ENCODE measurements around the gene TNRC6C. TPM values are rescaled to one million over a fixed set of nuclear protein-coding genes. Genes with fewer than 3 reads are reported as not detected.

TNRC6C gene
- total RNA-seq, 1 donor from 2014 or later = 25.8 TPM

- H3K4me1 ChIP-seq = no peaks in the 10 kb centered on the region
- no peaks in the 10 kb centered on the region for H3K9me3 ChIP-seq
- H3K4me3 ChIP-seq = no peak overlapping the region
- H3K36me3 ChIP-seq = peaks cover 71 to 86% of the 10 kb centered on the region in 2 donors
- intact Hi-C loops (cut with DNase I) = no loop called here
- no peak overlapping the region for H3K27ac ChIP-seq
- no peaks in the 10 kb centered on the region for H3K27me3 ChIP-seq
- no peak for TF ChIP-seq CTCF (IDR thresholded peaks at IDR 0.05)
- no peak for DNase-seq (ENCODE audit: low spot score in 2 of 2)
Observed at GRCh38 chr17:78082988-78083387, 124.5 kb downstream of the TNRC6C start.

- intact Hi-C loops (cut with DNase I) = no loop called here
- no peak for TF ChIP-seq CTCF (IDR thresholded peaks at IDR 0.05)
- Histone ChIP-seq H3K4me1 (no peaks in the 10 kb centered on the region), H3K4me3 (no peak overlapping the region), H3K27me3 (no peaks in the 10 kb centered on the region), H3K9me3 (no peaks in the 10 kb centered on the region), H3K36me3 (peaks cover 68 to 82% of the 10 kb centered on the region in 2 donors), H3K27ac (no peak overlapping the region)
- DNase-seq (ENCODE audit: low spot score in 2 of 2) = no peak
Observed at GRCh38 chr17:78086740-78087139, 128.2 kb downstream of the TNRC6C start.

- no peak for TF ChIP-seq CTCF (IDR thresholded peaks at IDR 0.05)
- intact Hi-C loops (cut with DNase I) = no loop called here
- H3K4me1 ChIP-seq = no peaks in the 10 kb centered on the region
- H3K9me3 ChIP-seq = no peaks in the 10 kb centered on the region
- H3K27me3 ChIP-seq = no peaks in the 10 kb centered on the region
- peaks cover 73 to 82% of the 10 kb centered on the region in 2 donors for H3K36me3 ChIP-seq
- H3K27ac ChIP-seq = no peak overlapping the region
- H3K4me3 ChIP-seq = no peak overlapping the region
- no peak for DNase-seq (ENCODE audit: low spot score in 2 of 2)
Observed at GRCh38 chr17:78088529-78088928, 130.0 kb downstream of the TNRC6C start.

- no peak for DNase-seq (ENCODE audit: low spot score in 2 of 2)
- Histone ChIP-seq H3K27me3 (no peaks in the 10 kb centered on the region), H3K36me3 (peaks cover 81 to 88% of the 10 kb centered on the region in 2 donors), H3K9me3 (no peaks in the 10 kb centered on the region), H3K27ac (no peak overlapping the region), H3K4me3 (no peak overlapping the region), H3K4me1 (no peaks in the 10 kb centered on the region)
- TF ChIP-seq CTCF (IDR thresholded peaks at IDR 0.05) = no peak
- intact Hi-C loops (cut with DNase I) = no loop called here
Observed at GRCh38 chr17:78089576-78090281, 131.2 kb downstream of the TNRC6C start.

GRCh38 chr17:78092794-78093324, 134.4 kb downstream of the TNRC6C start:
- intact Hi-C loops (cut with DNase I) = no loop called here
- peaks cover 90 to 95% of the 10 kb centered on the region in 2 donors for H3K36me3 ChIP-seq
- no peak overlapping the region for H3K27ac ChIP-seq
- H3K4me1 ChIP-seq = no peaks in the 10 kb centered on the region
- peak in 1 of 2 donors; percentile 4 for DNase-seq (ENCODE audit: low spot score in 2 of 2)
- no peaks in the 10 kb centered on the region for H3K9me3 ChIP-seq
- H3K4me3 ChIP-seq = no peak overlapping the region
- no peak for TF ChIP-seq CTCF (IDR thresholded peaks at IDR 0.05)
- no peaks in the 10 kb centered on the region for H3K27me3 ChIP-seq
